ENCODE data around the gene SLC23A2.

Gene SLC23A2

DNA sequence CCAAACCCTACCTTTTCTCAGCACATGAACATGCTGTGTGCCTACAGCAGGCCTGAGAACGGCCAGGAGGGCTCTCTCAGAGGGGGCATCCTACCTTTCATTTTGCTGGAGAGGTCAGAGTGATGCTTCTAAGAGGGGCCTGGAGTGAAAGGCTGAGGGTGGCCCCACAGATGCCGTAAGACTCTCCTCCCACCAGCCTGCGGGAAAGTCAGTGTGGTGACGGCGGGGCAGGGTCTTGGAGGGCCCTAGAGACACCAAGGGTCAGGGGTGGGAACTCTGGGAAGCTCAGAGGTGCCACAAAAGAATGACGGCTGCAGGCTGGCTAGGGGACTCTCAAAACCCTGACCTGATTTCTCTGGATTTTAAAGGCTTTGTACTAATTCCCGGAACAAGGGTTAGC lies 107.6 kb downstream of the SLC23A2 start:
- ChIA-PET CTCF (no interaction called here), POLR2A (no interaction called here)
- DNase-seq (ENCODE audit: extremely low spot score): no peak
- TF ChIP-seq, protein P1, sequence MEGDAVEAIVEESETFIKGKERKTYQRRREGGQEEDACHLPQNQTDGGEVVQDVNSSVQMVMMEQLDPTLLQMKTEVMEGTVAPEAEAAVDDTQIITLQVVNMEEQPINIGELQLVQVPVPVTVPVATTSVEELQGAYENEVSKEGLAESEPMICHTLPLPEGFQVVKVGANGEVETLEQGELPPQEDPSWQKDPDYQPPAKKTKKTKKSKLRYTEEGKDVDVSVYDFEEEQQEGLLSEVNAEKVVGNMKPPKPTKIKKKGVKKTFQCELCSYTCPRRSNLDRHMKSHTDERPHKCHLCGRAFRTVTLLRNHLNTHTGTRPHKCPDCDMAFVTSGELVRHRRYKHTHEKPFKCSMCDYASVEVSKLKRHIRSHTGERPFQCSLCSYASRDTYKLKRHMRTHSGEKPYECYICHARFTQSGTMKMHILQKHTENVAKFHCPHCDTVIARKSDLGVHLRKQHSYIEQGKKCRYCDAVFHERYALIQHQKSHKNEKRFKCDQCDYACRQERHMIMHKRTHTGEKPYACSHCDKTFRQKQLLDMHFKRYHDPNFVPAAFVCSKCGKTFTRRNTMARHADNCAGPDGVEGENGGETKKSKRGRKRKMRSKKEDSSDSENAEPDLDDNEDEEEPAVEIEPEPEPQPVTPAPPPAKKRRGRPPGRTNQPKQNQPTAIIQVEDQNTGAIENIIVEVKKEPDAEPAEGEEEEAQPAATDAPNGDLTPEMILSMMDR (IDR thresholded peaks at IDR 0.05; ENCODE audit: control extremely low read depth, extremely low read depth, low read depth, missing control alignments): no peak

DNA sequence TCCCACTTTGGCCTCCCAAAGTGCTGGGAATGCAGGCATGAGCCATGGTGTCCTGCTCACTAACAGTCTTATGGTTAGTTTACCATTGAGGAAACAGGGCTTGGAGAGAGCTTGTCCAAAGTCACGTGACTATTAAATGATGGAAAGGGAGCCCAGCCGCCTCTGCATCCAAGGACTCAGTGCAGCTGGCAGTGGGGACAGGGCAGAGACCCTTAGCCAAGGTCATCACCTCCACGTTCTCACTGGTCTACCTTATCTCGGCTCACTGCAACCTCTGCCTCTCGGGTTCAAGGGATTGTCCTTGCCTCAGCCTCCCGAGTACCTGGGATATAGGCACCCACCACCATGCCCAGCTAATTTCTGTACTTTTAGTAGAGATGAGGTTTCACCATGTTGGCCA lies 109.3 kb downstream of the SLC23A2 start:
- CTCF ChIA-PET: interaction anchor here (1.4 to 1.8 kb wide), 2 partner anchors 19 to 209 kb away, joined by 3 to 4 read pairs; no protein-coding TSS in a partner anchor
- TF ChIP-seq, protein P1 (IDR thresholded peaks at IDR 0.05; ENCODE audit: control extremely low read depth, extremely low read depth, low read depth, missing control alignments): no peak
- DNase-seq (ENCODE audit: extremely low spot score): no peak
- POLR2A ChIA-PET: no interaction called here

DNA sequence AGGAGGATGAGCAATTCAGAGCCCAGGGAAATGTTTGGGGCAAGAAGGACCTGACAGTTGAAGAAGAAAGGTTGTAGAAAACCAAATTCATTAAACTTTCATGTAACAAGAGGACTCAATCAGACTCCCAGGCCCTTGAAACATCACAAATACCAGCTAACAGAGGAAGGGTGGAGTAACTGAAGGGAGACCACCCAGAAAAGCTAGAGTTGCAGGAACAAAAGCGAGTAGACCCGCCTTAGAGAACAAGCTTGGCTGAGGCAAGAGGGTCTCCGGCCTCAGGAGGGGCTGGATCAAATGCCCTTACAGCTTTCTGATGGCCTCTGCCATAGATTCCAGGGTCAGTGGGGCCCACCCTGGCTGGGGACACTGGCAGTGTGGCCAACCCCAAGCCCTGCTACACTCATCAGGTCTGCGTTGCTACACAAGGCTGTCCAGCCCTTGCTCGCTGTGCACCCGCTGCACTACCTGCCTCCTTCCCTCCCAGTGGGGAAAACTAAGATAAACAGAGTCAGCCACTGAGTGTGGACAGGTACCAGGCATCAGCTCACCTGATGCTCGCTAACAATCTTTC lies 110.0 kb downstream of the SLC23A2 start:
- TF ChIP-seq, protein P1 (IDR thresholded peaks at IDR 0.05; ENCODE audit: control extremely low read depth, extremely low read depth, low read depth, missing control alignments): no peak
- CTCF ChIA-PET: interaction anchor here (0.8 to 1.8 kb wide), 4 partner anchors 18 to 210 kb away, joined by 3 to 4 read pairs (median 3); no protein-coding TSS in a partner anchor
- DNase-seq (ENCODE audit: extremely low spot score): no peak
- POLR2A ChIA-PET: no interaction called here

DNA sequence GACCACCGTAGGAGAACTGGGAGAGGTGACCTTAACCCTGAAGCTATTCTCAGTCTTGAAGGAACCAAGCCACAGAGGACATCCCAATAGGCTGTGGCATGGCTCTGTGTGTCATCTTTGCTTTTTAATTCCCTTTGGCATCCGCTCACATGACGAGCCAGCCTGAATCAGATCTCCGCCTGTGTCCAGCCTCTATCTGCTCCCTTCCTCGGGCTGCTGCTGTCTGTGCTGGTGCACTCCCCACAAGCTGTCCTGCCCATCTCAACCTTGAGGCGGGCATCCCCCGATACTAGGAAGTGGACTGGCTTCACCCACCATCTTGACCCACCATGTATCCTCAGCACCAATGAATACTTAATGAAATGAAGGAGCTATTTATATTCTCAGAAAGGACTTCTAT lies 111.9 kb downstream of the SLC23A2 start:
- TF ChIP-seq, protein P1 (IDR thresholded peaks at IDR 0.05; ENCODE audit: control extremely low read depth, extremely low read depth, low read depth, missing control alignments): no peak
- ChIA-PET POLR2A (no interaction called here), CTCF (interaction anchor here (1.2 kb wide), 1 partner anchor 25 kb away, joined by 3 read pairs; no protein-coding TSS in a partner anchor)
- DNase-seq (ENCODE audit: extremely low spot score): no peak

DNA sequence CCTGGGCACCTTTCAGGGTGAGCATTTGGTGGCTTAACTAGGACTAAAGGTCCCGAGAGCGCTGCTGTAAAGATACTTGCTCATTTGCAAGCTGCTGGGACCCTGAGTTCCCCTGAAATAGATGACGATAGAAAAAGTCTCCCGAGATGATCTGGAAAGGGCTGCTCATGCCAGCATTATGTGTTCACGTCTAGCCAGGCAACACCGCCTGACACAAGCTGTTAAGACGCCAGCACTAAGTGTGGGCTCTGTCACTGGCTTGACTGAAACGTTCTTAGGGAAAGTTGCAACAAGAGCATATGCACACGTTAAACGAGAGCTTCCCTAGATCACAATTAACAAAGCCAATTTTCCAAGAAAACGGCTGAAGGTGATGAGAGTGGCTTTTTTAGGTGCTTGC lies 113.7 kb downstream of the SLC23A2 start:
- TF ChIP-seq, protein P1 (IDR thresholded peaks at IDR 0.05; ENCODE audit: control extremely low read depth, extremely low read depth, low read depth, missing control alignments): no peak
- ChIA-PET CTCF (no interaction called here), POLR2A (interaction anchor here (0.5 kb wide), 1 partner anchor 37 kb away, joined by 4 read pairs; no protein-coding TSS in a partner anchor)
- DNase-seq (ENCODE audit: extremely low spot score): no peak

DNA sequence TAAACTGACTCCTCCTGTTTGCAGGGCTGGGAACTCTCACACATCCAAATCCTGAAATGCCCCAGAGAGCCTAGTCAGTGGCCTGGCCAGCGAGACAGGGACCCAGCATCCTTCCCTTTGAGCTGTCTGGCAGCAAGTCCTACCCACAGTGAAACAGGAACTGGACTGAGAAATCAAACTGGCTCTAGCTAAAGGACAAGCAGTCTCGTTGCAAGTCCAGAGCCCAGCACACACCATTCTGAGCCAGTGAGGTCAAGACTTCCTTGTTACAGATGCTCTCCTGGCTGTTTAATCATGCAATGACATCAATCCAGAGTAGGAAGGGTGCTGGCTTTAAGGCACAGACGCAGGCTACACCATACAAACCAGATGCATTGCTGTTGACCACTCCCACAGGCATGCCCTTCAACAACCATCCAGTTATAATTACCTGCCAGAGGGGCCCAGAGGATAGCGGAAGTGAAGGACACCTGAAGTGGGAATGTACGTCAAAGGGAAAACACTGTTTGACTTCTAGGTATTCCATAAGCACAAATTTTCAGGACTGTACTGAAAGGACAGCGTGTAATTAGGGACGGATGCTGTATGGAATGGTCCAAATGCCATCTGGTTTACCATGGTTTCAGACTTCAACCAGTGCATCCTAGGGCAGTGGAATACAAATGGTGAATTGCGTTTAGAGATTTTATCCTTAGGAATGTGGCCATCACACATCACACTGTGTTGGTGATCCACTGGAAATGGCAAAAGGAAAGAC lies 114.4 kb downstream of the SLC23A2 start:
- TF ChIP-seq, protein P1 (IDR thresholded peaks at IDR 0.05; ENCODE audit: control extremely low read depth, extremely low read depth, low read depth, missing control alignments): no peak
- POLR2A ChIA-PET: no interaction called here
- DNase-seq (ENCODE audit: extremely low spot score): no peak
- CTCF ChIA-PET: interaction anchor here (1.2 to 1.5 kb wide), 4 partner anchors 11 to 147 kb away, joined by 3 to 4 read pairs (median 4); no protein-coding TSS in a partner anchor
